Activated CD8-positive, alpha-beta memory T cell treated with anti-CD3 and anti-CD28 coated beads, Interleukin-2, amount 50 U/mL, for 4 hours (primary cell): Measurements from ENCODE around the gene PLD1.
"Not testable (repeated sequence)": the region's sequence is repeated elsewhere in the genome, so short reads cannot be mapped to it uniquely, and the experiment has no call there.

Experiments used
- DNase-seq: peaks from one replicate; pipeline ENCODE4 v3.0.0-alpha.2; 2020

PLD1 gene

GRCh38 chr3:171768986-171769385, 41.3 kb downstream of the PLD1 start:
- DNase-seq, result no peak

- DNase-seq, result no peak
Measured at GRCh38 chr3:171768281-171768900, 41.9 kb downstream of the PLD1 start.

GRCh38 chr3:171765511-171765887, 44.8 kb downstream of the PLD1 start:
- no peak for DNase-seq

GRCh38 chr3:171763392-171763791, 46.9 kb downstream of the PLD1 start:
- DNase-seq, result no peak

- no peak for DNase-seq
Measured at GRCh38 chr3:171760477-171760876, 49.8 kb downstream of the PLD1 start.

GRCh38 chr3:171758109-171758508, 52.2 kb downstream of the PLD1 start:
- no peak for DNase-seq

GRCh38 chr3:171757361-171758034, 52.8 kb downstream of the PLD1 start:
- DNase-seq, result no peak

- DNase-seq, result no peak
Measured at GRCh38 chr3:171755656-171756055, 54.6 kb downstream of the PLD1 start.

- no peak for DNase-seq
Measured at GRCh38 chr3:171755015-171755589, 55.2 kb downstream of the PLD1 start.

- DNase-seq, result no peak
Measured at GRCh38 chr3:171753665-171754408, 56.4 kb downstream of the PLD1 start.

GRCh38 chr3:171753025-171753472, 57.2 kb downstream of the PLD1 start:
- no peak for DNase-seq

- DNase-seq, result no peak
Measured at GRCh38 chr3:171752329-171752728, 58.0 kb downstream of the PLD1 start.

GRCh38 chr3:171749124-171749523, 61.2 kb downstream of the PLD1 start:
- DNase-seq, result no peak

GRCh38 chr3:171748064-171748924, 62.0 kb downstream of the PLD1 start:
- no peak for DNase-seq

GRCh38 chr3:171747223-171747920, 62.9 kb downstream of the PLD1 start:
- no peak for DNase-seq

GRCh38 chr3:171746320-171747222, 63.7 kb downstream of the PLD1 start:
- DNase-seq, result not testable (repeated sequence)

- DNase-seq, result no peak
Measured at GRCh38 chr3:171745577-171746319, 64.5 kb downstream of the PLD1 start.

GRCh38 chr3:171744158-171744741, 66.0 kb downstream of the PLD1 start:
- DNase-seq, result no peak

- DNase-seq, result no peak
Measured at GRCh38 chr3:171743327-171744157, 66.7 kb downstream of the PLD1 start.
